ENCODE data around the gene IZUMO1R.

- TF ChIP-seq CTCF (IDR thresholded peaks at IDR 0.05) (no peak), EP300 (IDR thresholded peaks at IDR 0.05) (no peak), POLR2A (IDR thresholded peaks at IDR 0.05) (no peak)
These were observed 2.9 kb downstream of the IZUMO1R start for GRCh38 chr11:94307101-94307791.

Measured in ovary (tissue), 3 donors.